ENCODE data around the gene ANKS6. TPM values are rescaled to one million over a fixed set of nuclear protein-coding genes. Genes with fewer than 3 reads are reported as not detected.
A peak's percentile ranks its signal among the peaks of the same experiment; 100 is the strongest.

ANKS6 gene
- total and polyA plus RNA-seq, 9 of the 15 experiments (the other 6 are each of a cell fraction or from before 2014, with no cell fraction given), result 9.9 to 74.5 (median 36.9) TPM

- TF ChIP-seq E2F8 (IDR thresholded peaks at IDR 0.05; ENCODE audit: low read depth, partially characterized antibody) (no peak), ZNF324 (CRISPR knock-in tag; IDR thresholded peaks at IDR 0.05) (no peak), ZBTB26 (CRISPR knock-in tag; IDR thresholded peaks at IDR 0.05) (no peak), NFE2 (IDR thresholded peaks at IDR 0.05; ENCODE audit: low read depth) (no peak), BACH1 (tag; IDR thresholded peaks at IDR 0.05) (no peak), ELF1 (tag; IDR thresholded peaks at IDR 0.05) (no peak), ZNF436 (CRISPR knock-in tag; IDR thresholded peaks at IDR 0.05) (no peak), ZSCAN29 (IDR thresholded peaks at IDR 0.05) (no peak), ZNF121 (CRISPR knock-in tag; conservative IDR thresholded peaks at IDR 0.05) (no peak), RBBP5 (IDR thresholded peaks at IDR 0.05; ENCODE audit: borderline replicate concordance, insufficient read depth, low read length, poor library complexity, severe bottlenecking) (no peak), MCM2 (IDR thresholded peaks at IDR 0.05; ENCODE audit: low read depth) (no peak), CREB3 (tag; conservative IDR thresholded peaks at IDR 0.05; ENCODE audit: low read depth) (no peak), MTA2 (IDR thresholded peaks at IDR 0.05; ENCODE audit: low read depth) (peak; percentile 54), SRF (CRISPR knock-in tag; IDR thresholded peaks at IDR 0.05) (no peak), HMBOX1 (IDR thresholded peaks at IDR 0.05) (no peak), SUPT5H (IDR thresholded peaks at IDR 0.05) (no peak), BCLAF1 (IDR thresholded peaks at IDR 0.05; ENCODE audit: borderline replicate concordance in 1 of 2, control insufficient read depth in 1 of 2, low read depth in 2 of 2, low read length in 1 of 2) (no peak), ASH1L (IDR thresholded peaks at IDR 0.05; ENCODE audit: borderline replicate concordance, low read depth, partially characterized antibody) (no peak), ARID2 (IDR thresholded peaks at IDR 0.05) (no peak)
These were observed 41.2 kb downstream of the ANKS6 start (continued) for GRCh38 chr9:98755006-98755618.

Measured in K562 (cell line).